ENCODE measurements around the gene TENT5C. TPM values are rescaled to one million over a fixed set of nuclear protein-coding genes. Genes with fewer than 3 reads are reported as not detected.

Gene TENT5C
- total RNA-seq, 1 experiment from 2014 or later = 19.8 TPM

- DNase-seq = no peak
- BruUV-seq (replicated peaks) = no TSS peak
- ChIA-PET CTCF (no interaction called here), POLR2A (no interaction called here)
- Mint-ChIP-seq H3K4me1 (ENCODE audit: low read depth, unreplicated experiment) (peaks cover 40% of the 10 kb centered on the region), H3K27me3 (ENCODE audit: insufficient read depth, unreplicated experiment) (no peaks in the 10 kb centered on the region), H3K27ac (ENCODE audit: unreplicated experiment) (peak overlapping the region; percentile 70), H3K9me3 (ENCODE audit: unreplicated experiment) (no peaks in the 10 kb centered on the region), H3K4me3 (ENCODE audit: unreplicated experiment) (peak overlapping the region; percentile 86), H3K36me3 (ENCODE audit: insufficient read depth, unreplicated experiment) (peaks cover 49% of the 10 kb centered on the region)
- Histone ChIP-seq H3K36me3 (ENCODE audit: control insufficient read depth, insufficient read depth, low read length) (no peaks in the 10 kb centered on the region), H3K4me3 (ENCODE audit: low read depth, low read length) (peak overlapping the region; percentile 11; the same call in 1 of the 2 replicates), H3K27me3 (replicated peaks; ENCODE audit: control insufficient read depth, insufficient read depth, low read length) (no peaks in the 10 kb centered on the region), H3K4me1 (peaks cover 24% of the 10 kb centered on the region), H3K9me3 (no peaks in the 10 kb centered on the region)
- TF ChIP-seq CTCF (IDR thresholded peaks at IDR 0.05; ENCODE audit: insufficient read depth in 1 of 2, low read depth in 1 of 2, low read length in 1 of 2, severe bottlenecking in 1 of 2, unreplicated experiment in 1 of 2) = no peak
- intact Hi-C loops (cut with micrococcal nuclease; ENCODE audit: unreplicated experiment) = no loop called here
These were observed 3.6 kb downstream of the TENT5C start for GRCh38 chr1:117609471-117609911.

- intact Hi-C loops (cut with micrococcal nuclease; ENCODE audit: unreplicated experiment) = no loop called here
- no peaks in the 10 kb centered on the region for H3K27me3 ChIP-seq (replicated peaks; ENCODE audit: control insufficient read depth, insufficient read depth, low read length)
- POLR2A ChIA-PET = no interaction called here
- H3K4me1 ChIP-seq = peaks cover 28% of the 10 kb centered on the region
- Mint-ChIP-seq H3K9me3 (ENCODE audit: unreplicated experiment) (no peaks in the 10 kb centered on the region), H3K4me3 (ENCODE audit: unreplicated experiment) (peak overlapping the region; percentile 86), H3K27ac (ENCODE audit: unreplicated experiment) (peak overlapping the region; percentile 70), H3K27me3 (ENCODE audit: insufficient read depth, unreplicated experiment) (no peaks in the 10 kb centered on the region), H3K36me3 (ENCODE audit: insufficient read depth, unreplicated experiment) (peaks cover 54% of the 10 kb centered on the region), H3K4me1 (ENCODE audit: low read depth, unreplicated experiment) (peaks cover 46% of the 10 kb centered on the region)
- no TSS peak for BruUV-seq (replicated peaks)
- CTCF ChIA-PET = no interaction called here
- no peak for DNase-seq
- H3K36me3 ChIP-seq (ENCODE audit: control insufficient read depth, insufficient read depth, low read length) = no peaks in the 10 kb centered on the region
- H3K4me3 ChIP-seq (ENCODE audit: low read depth, low read length) = no peak overlapping the region
- no peak for TF ChIP-seq CTCF (IDR thresholded peaks at IDR 0.05; ENCODE audit: insufficient read depth in 1 of 2, low read depth in 1 of 2, low read length in 1 of 2, severe bottlenecking in 1 of 2, unreplicated experiment in 1 of 2)
- H3K9me3 ChIP-seq = no peaks in the 10 kb centered on the region
These were observed 4.2 kb downstream of the TENT5C start for GRCh38 chr1:117610036-117610435.

GRCh38 chr1:117611121-117611601 lies 5.3 kb downstream of the TENT5C start:
- peaks cover 28% of the 10 kb centered on the region for H3K4me1 ChIP-seq
- CTCF ChIA-PET = no interaction called here
- Mint-ChIP-seq H3K4me1 (ENCODE audit: low read depth, unreplicated experiment) (peaks cover 50% of the 10 kb centered on the region), H3K36me3 (ENCODE audit: insufficient read depth, unreplicated experiment) (peaks cover 58% of the 10 kb centered on the region), H3K27ac (ENCODE audit: unreplicated experiment) (no peak overlapping the region), H3K4me3 (ENCODE audit: unreplicated experiment) (no peak overlapping the region), H3K27me3 (ENCODE audit: insufficient read depth, unreplicated experiment) (no peaks in the 10 kb centered on the region), H3K9me3 (ENCODE audit: unreplicated experiment) (no peaks in the 10 kb centered on the region)
- no peak overlapping the region for H3K4me3 ChIP-seq (ENCODE audit: low read depth, low read length)
- H3K27me3 ChIP-seq (replicated peaks; ENCODE audit: control insufficient read depth, insufficient read depth, low read length) = no peaks in the 10 kb centered on the region
- no peak for DNase-seq
- TF ChIP-seq CTCF (IDR thresholded peaks at IDR 0.05; ENCODE audit: insufficient read depth in 1 of 2, low read depth in 1 of 2, low read length in 1 of 2, severe bottlenecking in 1 of 2, unreplicated experiment in 1 of 2) = no peak
- POLR2A ChIA-PET = no interaction called here
- BruUV-seq (replicated peaks) = no TSS peak
- no peaks in the 10 kb centered on the region for H3K9me3 ChIP-seq
- no peaks in the 10 kb centered on the region for H3K36me3 ChIP-seq (ENCODE audit: control insufficient read depth, insufficient read depth, low read length)
- intact Hi-C loops (cut with micrococcal nuclease; ENCODE audit: unreplicated experiment) = no loop called here

Measured in Caco-2 (cell line).